IMR-90 (cell line): Measurements from ENCODE around the gene MAPKAPK2. TPM values are rescaled to one million over a fixed set of nuclear protein-coding genes. Genes with fewer than 3 reads are reported as not detected.
A peak's percentile ranks its signal among the peaks of the same experiment; 100 is the strongest.

ENCODE experiments used
- ATAC-seq: fragments of 200-7000 bp; cut with Tn5 transposase; 2 replicates; pipeline ENCODE4 v1.9.1; 2020; ENCODE audit warnings: low read depth, mild to moderate bottlenecking, moderate library complexity
- BruUV-seq: library from RNA; stranded (reverse); fragments of 400-500 nt; replicated peaks from 2 replicates; lab custom pipeline; 2021; lab: Mats Ljungman, UMichigan
- CTCF ChIA-PET: fragments of 300-600 bp; formaldehyde crosslinking; extraction: SDS; loops from one replicate; lab custom pipeline; 2021; ENCODE audit warnings: antibody characterized with exemption; lab: Yijun Ruan, JAX
- POLR2A ChIA-PET: fragments of 300-600 bp; sonication (Branson Sonifier 250); formaldehyde crosslinking; loops from one replicate; lab custom pipeline; 2022; ENCODE audit warnings: antibody characterized with exemption; ENCODE audit not compliant: unreplicated experiment; lab: Charles Lee
- DNase-seq: peaks from one replicate; pipeline ENCODE4 v3.0.0; 2013
- H2AFZ ChIP-seq: replicated peaks from 2 replicates; pipeline ENCODE3; 2013; ENCODE audit warnings: low read length, mild to moderate bottlenecking; ENCODE audit not compliant: poor library complexity
- H2AK5ac ChIP-seq: 2 replicates; pipeline ENCODE4 v1.6.1; 2013; ENCODE audit warnings: low read depth, low read length, inconsistent platforms
- H2AK9ac ChIP-seq: replicated peaks from 2 replicates; pipeline ENCODE3; 2013; ENCODE audit warnings: mild to moderate bottlenecking, low read depth, low read length, moderate library complexity; ENCODE audit not compliant: poor library complexity
- H2BK120ac ChIP-seq: 2 replicates; pipeline ENCODE4 v1.6.1; 2013; ENCODE audit warnings: low read depth, low read length, inconsistent platforms
- H2BK15ac ChIP-seq: 3 replicates; pipeline ENCODE4 v1.6.1; 2013; ENCODE audit warnings: low read depth, low read length, inconsistent platforms
- H2BK20ac ChIP-seq: 2 replicates; pipeline ENCODE4 v1.6.1; 2013; ENCODE audit warnings: low read depth, mild to moderate bottlenecking, inconsistent platforms, low read length, moderate library complexity
- H2BK5ac ChIP-seq: 2 replicates; pipeline ENCODE4 v1.6.1; 2013; ENCODE audit warnings: mild to moderate bottlenecking, low read depth, low read length, inconsistent platforms; ENCODE audit not compliant: poor library complexity, severe bottlenecking
- H3K14ac ChIP-seq: replicated peaks from 2 replicates; pipeline ENCODE4 v1.6.1; 2013; ENCODE audit warnings: low read depth, low read length, inconsistent platforms
- H3K18ac ChIP-seq: 2 replicates; pipeline ENCODE4 v1.6.1; 2013; ENCODE audit warnings: low read depth, low read length, control low read depth
- H3K23ac ChIP-seq: 2 replicates; pipeline ENCODE4 v1.6.1; 2013; ENCODE audit warnings: low read depth, low read length, inconsistent platforms
- H3K27ac ChIP-seq: 2 replicates; pipeline ENCODE4 v1.5.1; 2013; ENCODE audit warnings: mild to moderate bottlenecking, control low read depth, low read length; ENCODE audit not compliant: insufficient read depth
- H3K27me3 ChIP-seq: 2 replicates; pipeline ENCODE4 v1.6.1; 2013; ENCODE audit warnings: low read length; ENCODE audit not compliant: control insufficient read depth, insufficient read depth
- H3K36me3 ChIP-seq: 2 replicates; pipeline ENCODE4 v1.6.1; 2013; ENCODE audit warnings: low read length, mixed read lengths; ENCODE audit not compliant: control insufficient read depth, insufficient read depth
- H3K4ac ChIP-seq: 2 replicates; pipeline ENCODE4 v1.6.1; 2013; ENCODE audit warnings: low read depth, low read length, inconsistent platforms
- H3K4me1 ChIP-seq: 2 replicates; pipeline ENCODE4 v1.6.1; 2013; ENCODE audit warnings: low read length, mixed read lengths; ENCODE audit not compliant: control insufficient read depth, insufficient read depth
- H3K4me2 ChIP-seq: 2 replicates; pipeline ENCODE4 v1.6.1; 2013; ENCODE audit warnings: low read depth, mild to moderate bottlenecking, control low read depth, low read length, moderate library complexity
- H3K4me3 ChIP-seq: 2 replicates; pipeline ENCODE4 v1.5.1; 2013; ENCODE audit warnings: low read depth, mild to moderate bottlenecking, control low read depth, low read length, moderate library complexity; ENCODE audit not compliant: insufficient read depth
- H3K56ac ChIP-seq: 2 replicates; pipeline ENCODE4 v1.6.1; 2013; ENCODE audit warnings: low read length, inconsistent platforms; ENCODE audit not compliant: insufficient read depth; ENCODE audit errors: extremely low read depth
- H3K79me1 ChIP-seq, 2 experiments: 2 replicates each; pipeline ENCODE4 v1.6.1; 2013; ENCODE audit warnings: low read length in 2 of 2, inconsistent platforms in 1 of 2, low read depth in 1 of 2
- H3K9ac ChIP-seq: 2 replicates; pipeline ENCODE4 v1.6.1; 2013; ENCODE audit warnings: low read depth, low read length, control low read depth
- H3K9me1 ChIP-seq: 2 replicates; pipeline ENCODE4 v1.6.1; 2013; ENCODE audit warnings: low read length, inconsistent platforms; ENCODE audit not compliant: insufficient read depth
- H3K9me3 ChIP-seq: 2 replicates; pipeline ENCODE4 v1.6.1; 2013; ENCODE audit warnings: low read length; ENCODE audit not compliant: control insufficient read depth, insufficient read depth
- H4K20me1 ChIP-seq: 2 replicates; pipeline ENCODE4 v1.6.1; 2013; ENCODE audit warnings: low read length, inconsistent platforms; ENCODE audit not compliant: insufficient read depth
- H4K5ac ChIP-seq: 2 replicates; pipeline ENCODE4 v1.6.1; 2013; ENCODE audit warnings: mild to moderate bottlenecking, low read depth, low read length, control low read depth
- H4K8ac ChIP-seq, 2 experiments: 2 replicates each; pipeline ENCODE4 v1.6.1; 2013; ENCODE audit warnings: low read depth in 2 of 2, low read length in 2 of 2, control low read depth in 1 of 2, inconsistent platforms in 1 of 2
- H4K91ac ChIP-seq: 2 replicates; pipeline ENCODE4 v1.6.1; 2013; ENCODE audit warnings: low read depth, low read length, inconsistent platforms; ENCODE audit not compliant: insufficient read depth
- BHLHE40 ChIP-seq: fragments of 150-350 bp; IDR thresholded peaks from 2 replicates; pipeline ENCODE4 v1.6.1; 2016; ENCODE audit warnings: mild to moderate bottlenecking, low read depth, low read length
- CEBPB ChIP-seq: IDR thresholded peaks from 2 replicates; pipeline ENCODE4 v1.6.1; 2012; ENCODE audit warnings: low read depth, low read length, improper control_type of control experiment
- CHD1 ChIP-seq: IDR thresholded peaks from 2 replicates; pipeline ENCODE4 v1.6.1; 2012; ENCODE audit warnings: low read depth, low read length, improper control_type of control experiment
- FOS ChIP-seq: fragments of 150-350 bp; IDR thresholded peaks from 2 replicates; pipeline ENCODE4 v1.6.1; 2016; ENCODE audit warnings: low read depth, low read length
- MAFK ChIP-seq: IDR thresholded peaks from 2 replicates; pipeline ENCODE4 v1.6.1; 2012; ENCODE audit warnings: low read depth, low read length, improper control_type of control experiment
- MAZ ChIP-seq: IDR thresholded peaks from 2 replicates; pipeline ENCODE4 v1.6.1; 2012; ENCODE audit warnings: low read depth, mild to moderate bottlenecking, low read length, improper control_type of control experiment, moderate library complexity, borderline replicate concordance
- NFE2L2 ChIP-seq: fragments of 150-350 bp; IDR thresholded peaks from 2 replicates; pipeline ENCODE4 v1.6.1; 2016; ENCODE audit warnings: low read depth, mild to moderate bottlenecking, low read length
- POLR2A ChIP-seq: IDR thresholded peaks from 2 replicates; pipeline ENCODE4 v1.6.1; 2012; ENCODE audit warnings: mild to moderate bottlenecking, low read depth, low read length
- RAD21 ChIP-seq: IDR thresholded peaks from 2 replicates; pipeline ENCODE4 v1.6.1; 2012; ENCODE audit warnings: low read length, improper control_type of control experiment
- RCOR1 ChIP-seq: IDR thresholded peaks from 2 replicates; pipeline ENCODE4 v1.6.1; 2012; ENCODE audit warnings: mild to moderate bottlenecking, low read length, improper control_type of control experiment; ENCODE audit not compliant: insufficient replicate concordance
- RFX5 ChIP-seq: IDR thresholded peaks from 2 replicates; pipeline ENCODE4 v1.8.0; 2012; ENCODE audit warnings: low read depth, mild to moderate bottlenecking, low read length, moderate library complexity
- SMC3 ChIP-seq: fragments of 150-350 bp; IDR thresholded peaks from 2 replicates; pipeline ENCODE4 v1.6.1; 2016; ENCODE audit warnings: low read depth, mild to moderate bottlenecking, antibody characterized with exemption, low read length, moderate library complexity
- WGBS, 2 experiments: methylation state at CpG; one replicate each; pipeline versions ENCODE4 v1.1.5 to v1.1.7; 2013; ENCODE audit warnings: missing lambda C conversion rate in 2 of 2; ENCODE audit not compliant: insufficient read length in 1 of 2; ENCODE audit errors: extremely low coverage in 2 of 2; 5-methylcytosine and 5-hydroxymethylcytosine counted together
- dilution Hi-C: fragments of 300-500 bp; cut with HindIII; formaldehyde crosslinking; loops from one replicate; pipeline ENCODE4 v1.14.3; 2018; ENCODE audit warnings: low sequenced_read_pairs; ENCODE audit not compliant: unreplicated experiment
- in situ Hi-C: fragments of 300-500 bp; cut with MboI; formaldehyde crosslinking; loops from 3 replicates; pipeline ENCODE4 v1.14.3; 2019; ENCODE audit warnings: low sequenced_read_pairs, inconsistent platforms, mixed read lengths
- intact Hi-C: fragments of 100-400 bp; cut with micrococcal nuclease; formaldehyde crosslinking; loops from 2 replicates; pipeline ENCODE4 v1.10.0; 2022
- polyA plus RNA-seq, 3 experiments: library from polyadenylated mRNA; depleted of rRNA; stranded (reverse); fragments of >200 nt; gene quantifications; 2 replicates each; pipeline ENCODE4 v1.2.3, GENCODE V29; 2012; ENCODE audit warnings: low replicate concordance in 1 of 3
- total RNA-seq: library from RNA; depleted of rRNA; stranded (reverse); fragments of >200 nt; gene quantifications from 2 replicates; pipeline ENCODE4 v1.2.3, GENCODE V29; 2012
- TF ChIP-seq, protein P1 (sequence below): fragments of 150-350 bp; IDR thresholded peaks from 2 replicates; pipeline ENCODE4 v1.6.1; 2016; ENCODE audit warnings: low read depth, mild to moderate bottlenecking, low read length, moderate library complexity, borderline replicate concordance
- TF ChIP-seq, protein P2 (sequence below): fragments of 150-350 bp; IDR thresholded peaks from 2 replicates; pipeline ENCODE4 v1.6.1; 2017; ENCODE audit warnings: mild to moderate bottlenecking, antibody characterized with exemption, low read length, low read depth
- TF ChIP-seq, protein P3 (sequence below): conservative IDR thresholded peaks from 2 replicates; pipeline ENCODE4 v1.5.1; 2012; ENCODE audit warnings: mild to moderate bottlenecking, low read depth, low read length, improper control_type of control experiment

MAPKAPK2 gene
- total and polyA plus RNA-seq, 2 of the 4 experiments (the other 2 are of a cell fraction) = 56.5 to 66.4 TPM

DNA sequence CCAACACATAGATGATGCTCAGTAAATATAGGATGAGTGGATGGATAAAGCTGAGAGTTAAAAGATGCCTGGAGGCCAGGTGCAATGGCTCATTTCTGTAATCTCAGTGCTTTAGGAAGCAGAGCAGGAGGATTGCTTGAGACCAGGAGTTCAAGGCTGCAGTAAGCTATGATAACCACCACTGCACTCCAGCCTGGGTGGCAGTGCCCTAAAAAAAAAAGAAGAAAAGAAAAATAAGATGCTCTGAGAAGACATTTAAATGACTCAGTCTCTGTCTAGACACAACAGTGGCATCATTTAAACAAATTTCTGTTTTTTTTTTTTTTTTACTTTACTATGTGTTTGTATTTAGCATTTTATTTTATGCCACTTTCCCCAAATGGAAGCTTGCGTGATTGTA, 60.6 kb downstream of the MAPKAPK2 start:
- Histone ChIP-seq H2AK5ac (no peak overlapping the region), H3K9me1 (peaks cover 20% of the 10 kb centered on the region; the same call in 1 of the 2 replicates), H3K4ac (no peak overlapping the region), H3K9ac (no peak overlapping the region), H3K14ac (no peak overlapping the region), H3K79me1 (no peaks in the 10 kb centered on the region), H3K36me3 (no peaks in the 10 kb centered on the region), H3K56ac (no peak overlapping the region), H4K8ac (no peak overlapping the region), H3K4me2 (no peak overlapping the region), H4K91ac (no peak overlapping the region), H4K5ac (no peak overlapping the region), H3K27me3 (no peaks in the 10 kb centered on the region), H3K23ac (0 out of 2 replicates have a peak overlapping the region, but pooled peaks have one; percentile 10), H2BK15ac (no peak overlapping the region), H2AK9ac (no peak overlapping the region), H2AFZ (no peak overlapping the region), H2BK5ac (no peak overlapping the region), H3K4me3 (no peak overlapping the region), H3K4me1 (peaks cover 3% of the 10 kb centered on the region), H3K18ac (no peak overlapping the region), H2BK20ac (no peak overlapping the region), H3K27ac (no peak overlapping the region), H4K20me1 (no peaks in the 10 kb centered on the region), H3K9me3 (no peaks in the 10 kb centered on the region), H2BK120ac (no peak overlapping the region)
- ChIA-PET POLR2A (interaction anchor here (0.6 to 0.7 kb wide), 2 partner anchors 41 to 112 kb away, joined by 9 read pairs; no protein-coding TSS in a partner anchor), CTCF (interaction anchor here (0.6 to 1.4 kb wide), 3 partner anchors 10 to 235 kb away, joined by 4 to 5 read pairs (median 4); no protein-coding TSS in a partner anchor)
- no TSS peak for BruUV-seq
- intact Hi-C loops = no loop called here
- dilution Hi-C loops = no loop called here
- ATAC-seq = no peak
- in situ Hi-C loops = no loop called here
- no peak for DNase-seq
- TF ChIP-seq RFX5 = no peak
- no peak for TF ChIP-seq RAD21
- TF ChIP-seq BHLHE40 = no peak
- no peak for TF ChIP-seq RCOR1
- TF ChIP-seq, protein P1, sequence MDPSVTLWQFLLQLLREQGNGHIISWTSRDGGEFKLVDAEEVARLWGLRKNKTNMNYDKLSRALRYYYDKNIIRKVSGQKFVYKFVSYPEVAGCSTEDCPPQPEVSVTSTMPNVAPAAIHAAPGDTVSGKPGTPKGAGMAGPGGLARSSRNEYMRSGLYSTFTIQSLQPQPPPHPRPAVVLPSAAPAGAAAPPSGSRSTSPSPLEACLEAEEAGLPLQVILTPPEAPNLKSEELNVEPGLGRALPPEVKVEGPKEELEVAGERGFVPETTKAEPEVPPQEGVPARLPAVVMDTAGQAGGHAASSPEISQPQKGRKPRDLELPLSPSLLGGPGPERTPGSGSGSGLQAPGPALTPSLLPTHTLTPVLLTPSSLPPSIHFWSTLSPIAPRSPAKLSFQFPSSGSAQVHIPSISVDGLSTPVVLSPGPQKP = no peak
- no peak for TF ChIP-seq MAFK
- TF ChIP-seq CHD1 = no peak
- TF ChIP-seq, protein P2, sequence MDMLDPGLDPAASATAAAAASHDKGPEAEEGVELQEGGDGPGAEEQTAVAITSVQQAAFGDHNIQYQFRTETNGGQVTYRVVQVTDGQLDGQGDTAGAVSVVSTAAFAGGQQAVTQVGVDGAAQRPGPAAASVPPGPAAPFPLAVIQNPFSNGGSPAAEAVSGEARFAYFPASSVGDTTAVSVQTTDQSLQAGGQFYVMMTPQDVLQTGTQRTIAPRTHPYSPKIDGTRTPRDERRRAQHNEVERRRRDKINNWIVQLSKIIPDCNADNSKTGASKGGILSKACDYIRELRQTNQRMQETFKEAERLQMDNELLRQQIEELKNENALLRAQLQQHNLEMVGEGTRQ = no peak
- no peak for TF ChIP-seq SMC3
- TF ChIP-seq, protein P3, sequence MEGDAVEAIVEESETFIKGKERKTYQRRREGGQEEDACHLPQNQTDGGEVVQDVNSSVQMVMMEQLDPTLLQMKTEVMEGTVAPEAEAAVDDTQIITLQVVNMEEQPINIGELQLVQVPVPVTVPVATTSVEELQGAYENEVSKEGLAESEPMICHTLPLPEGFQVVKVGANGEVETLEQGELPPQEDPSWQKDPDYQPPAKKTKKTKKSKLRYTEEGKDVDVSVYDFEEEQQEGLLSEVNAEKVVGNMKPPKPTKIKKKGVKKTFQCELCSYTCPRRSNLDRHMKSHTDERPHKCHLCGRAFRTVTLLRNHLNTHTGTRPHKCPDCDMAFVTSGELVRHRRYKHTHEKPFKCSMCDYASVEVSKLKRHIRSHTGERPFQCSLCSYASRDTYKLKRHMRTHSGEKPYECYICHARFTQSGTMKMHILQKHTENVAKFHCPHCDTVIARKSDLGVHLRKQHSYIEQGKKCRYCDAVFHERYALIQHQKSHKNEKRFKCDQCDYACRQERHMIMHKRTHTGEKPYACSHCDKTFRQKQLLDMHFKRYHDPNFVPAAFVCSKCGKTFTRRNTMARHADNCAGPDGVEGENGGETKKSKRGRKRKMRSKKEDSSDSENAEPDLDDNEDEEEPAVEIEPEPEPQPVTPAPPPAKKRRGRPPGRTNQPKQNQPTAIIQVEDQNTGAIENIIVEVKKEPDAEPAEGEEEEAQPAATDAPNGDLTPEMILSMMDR = no peak
- no peak for TF ChIP-seq CEBPB
- TF ChIP-seq MAZ = no peak
- TF ChIP-seq FOS = no peak
- TF ChIP-seq NFE2L2 = no peak
- no peak for TF ChIP-seq POLR2A
- WGBS, 2 experiments = no CpG with 5 or more reads among the region's 1 CpG
